ENCODE data around the gene RND3.

- TF ChIP-seq CTCF (IDR thresholded peaks at IDR 0.05) (no peak), POLR2A (IDR thresholded peaks at IDR 0.05) (no peak)
These were observed 6.9 kb upstream of the RND3 start for GRCh38 chr2:150494234-150494945.

Measured in esophagus squamous epithelium (tissue), 4 donors.